GM19351 (cell line): ENCODE results near the gene RNF180.
"Not testable (repeated sequence)": the region's sequence is repeated elsewhere in the genome, so short reads cannot be mapped to it uniquely, and the experiment has no call there.

Experiments
- ATAC-seq: cut with Tn5 transposase; IDR thresholded peaks from one replicate; pipeline ENCODE4 v1.9.1; 2021; ENCODE audit warnings: mild to moderate bottlenecking, moderate library complexity; ENCODE audit not compliant: unreplicated experiment

Gene RNF180

GRCh38 chr5:64269164-64269563, 103.5 kb downstream of the RNF180 start:
- ATAC-seq = no peak

- ATAC-seq = no peak
Observed at GRCh38 chr5:64273276-64273675, 107.6 kb downstream of the RNF180 start.

GRCh38 chr5:64285188-64286130, 119.8 kb downstream of the RNF180 start:
- no peak for ATAC-seq

- no peak for ATAC-seq
Observed at GRCh38 chr5:64286381-64286780, 120.7 kb downstream of the RNF180 start.

- not testable (repeated sequence) for ATAC-seq
Observed at GRCh38 chr5:64288496-64288895, 122.9 kb downstream of the RNF180 start.

- ATAC-seq = no peak
Observed at GRCh38 chr5:64292611-64293215, 127.1 kb downstream of the RNF180 start.

GRCh38 chr5:64295101-64295500, 129.5 kb downstream of the RNF180 start:
- no peak for ATAC-seq

- no peak for ATAC-seq
Observed at GRCh38 chr5:64298586-64298985, 132.9 kb downstream of the RNF180 start.

- no peak for ATAC-seq
Observed at GRCh38 chr5:64299805-64300204, 134.2 kb downstream of the RNF180 start.

- no peak for ATAC-seq
Observed at GRCh38 chr5:64301566-64301965, 135.9 kb downstream of the RNF180 start.

GRCh38 chr5:64308135-64308534, 142.5 kb downstream of the RNF180 start:
- ATAC-seq = no peak

GRCh38 chr5:64312491-64312890, 146.8 kb downstream of the RNF180 start:
- ATAC-seq = no peak

- ATAC-seq = no peak
Observed at GRCh38 chr5:64315778-64316177, 150.1 kb downstream of the RNF180 start.

GRCh38 chr5:64318175-64318574, 152.5 kb downstream of the RNF180 start:
- no peak for ATAC-seq

GRCh38 chr5:64323591-64323990, 157.9 kb downstream of the RNF180 start:
- no peak for ATAC-seq

GRCh38 chr5:64330728-64331231, 165.1 kb downstream of the RNF180 start:
- no peak for ATAC-seq

- no peak for ATAC-seq
Observed at GRCh38 chr5:64331597-64332277, 166.1 kb downstream of the RNF180 start.

- ATAC-seq = no peak
Observed at GRCh38 chr5:64333886-64334285, 168.2 kb downstream of the RNF180 start.

GRCh38 chr5:64339769-64340168, 174.1 kb downstream of the RNF180 start:
- ATAC-seq = no peak

- ATAC-seq = no peak
Observed at GRCh38 chr5:64340293-64340692, 174.7 kb downstream of the RNF180 start.

GRCh38 chr5:64341340-64341739, 175.7 kb downstream of the RNF180 start:
- ATAC-seq = no peak
